ENCODE data around the gene MACROD2.
A peak's percentile ranks its signal among the peaks of the same experiment; 100 is the strongest.

The MACROD2 gene

DNA sequence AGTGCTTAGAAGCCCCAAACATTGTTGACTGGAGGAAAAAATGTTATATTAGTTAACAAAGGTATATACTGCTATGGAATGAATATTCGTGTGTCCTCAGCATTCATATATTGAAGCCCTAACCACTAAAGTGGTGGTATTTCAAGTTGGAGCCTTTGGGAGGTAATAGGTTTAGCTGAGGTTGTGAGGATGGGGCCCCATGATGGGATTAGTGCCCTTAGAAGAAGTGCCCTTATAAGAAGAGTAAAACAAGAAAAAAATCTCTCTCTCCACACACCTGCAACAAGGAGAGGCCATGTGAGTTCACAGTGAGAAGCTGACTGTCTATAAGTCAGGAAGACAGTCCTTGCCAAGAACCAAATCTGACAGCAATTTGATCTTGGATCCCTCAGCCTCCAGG lies 1103.8 kb downstream of the MACROD2 start:
- H3K4me3 ChIP-seq (ENCODE audit: low read length): no peak overlapping the region
- TF ChIP-seq, protein P1, sequence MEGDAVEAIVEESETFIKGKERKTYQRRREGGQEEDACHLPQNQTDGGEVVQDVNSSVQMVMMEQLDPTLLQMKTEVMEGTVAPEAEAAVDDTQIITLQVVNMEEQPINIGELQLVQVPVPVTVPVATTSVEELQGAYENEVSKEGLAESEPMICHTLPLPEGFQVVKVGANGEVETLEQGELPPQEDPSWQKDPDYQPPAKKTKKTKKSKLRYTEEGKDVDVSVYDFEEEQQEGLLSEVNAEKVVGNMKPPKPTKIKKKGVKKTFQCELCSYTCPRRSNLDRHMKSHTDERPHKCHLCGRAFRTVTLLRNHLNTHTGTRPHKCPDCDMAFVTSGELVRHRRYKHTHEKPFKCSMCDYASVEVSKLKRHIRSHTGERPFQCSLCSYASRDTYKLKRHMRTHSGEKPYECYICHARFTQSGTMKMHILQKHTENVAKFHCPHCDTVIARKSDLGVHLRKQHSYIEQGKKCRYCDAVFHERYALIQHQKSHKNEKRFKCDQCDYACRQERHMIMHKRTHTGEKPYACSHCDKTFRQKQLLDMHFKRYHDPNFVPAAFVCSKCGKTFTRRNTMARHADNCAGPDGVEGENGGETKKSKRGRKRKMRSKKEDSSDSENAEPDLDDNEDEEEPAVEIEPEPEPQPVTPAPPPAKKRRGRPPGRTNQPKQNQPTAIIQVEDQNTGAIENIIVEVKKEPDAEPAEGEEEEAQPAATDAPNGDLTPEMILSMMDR (conservative IDR thresholded peaks at IDR 0.05; ENCODE audit: low read depth, low read length): no peak
- DNase-seq (ENCODE audit: low read depth): no peak

GRCh38 chr20:15100506-15101160 lies 1105.3 kb downstream of the MACROD2 start:
- H3K4me3 ChIP-seq (ENCODE audit: low read length): no peak overlapping the region
- DNase-seq (ENCODE audit: low read depth): peak; percentile 85
- TF ChIP-seq, protein P1 (conservative IDR thresholded peaks at IDR 0.05; ENCODE audit: low read depth, low read length): no peak

DNA sequence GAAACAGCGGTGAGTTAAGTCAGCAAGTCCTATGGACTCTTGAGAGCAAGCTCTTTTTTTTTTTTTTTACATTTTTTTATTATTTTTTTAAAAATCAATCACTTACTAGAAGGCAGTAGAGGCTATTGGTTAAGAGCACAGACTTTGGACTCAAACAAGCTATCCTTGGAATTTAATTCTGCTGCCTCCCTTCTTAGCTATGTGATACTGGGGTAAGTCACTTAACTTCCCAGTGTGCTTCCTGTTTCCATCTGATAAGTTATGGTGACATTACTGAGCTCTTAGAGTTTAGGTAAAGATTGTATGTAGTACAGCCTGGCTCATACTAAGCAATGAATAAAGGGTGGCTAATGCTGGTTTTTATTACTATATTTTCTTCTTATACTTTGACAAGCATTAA lies 1112.6 kb downstream of the MACROD2 start:
- H3K4me3 ChIP-seq (ENCODE audit: low read length): no peak overlapping the region
- TF ChIP-seq, protein P1 (conservative IDR thresholded peaks at IDR 0.05; ENCODE audit: low read depth, low read length): no peak
- no peak for DNase-seq (ENCODE audit: low read depth)

- no peak for DNase-seq (ENCODE audit: low read depth)
- TF ChIP-seq, protein P1 (conservative IDR thresholded peaks at IDR 0.05; ENCODE audit: low read depth, low read length): no peak
- no peak overlapping the region for H3K4me3 ChIP-seq (ENCODE audit: low read length)
Observed at GRCh38 chr20:15109494-15109893, 1114.2 kb downstream of the MACROD2 start.

- H3K4me3 ChIP-seq (ENCODE audit: low read length): no peak overlapping the region
- TF ChIP-seq, protein P1 (conservative IDR thresholded peaks at IDR 0.05; ENCODE audit: low read depth, low read length): no peak
- DNase-seq (ENCODE audit: low read depth): no peak
Observed at GRCh38 chr20:15111654-15112053, 1116.3 kb downstream of the MACROD2 start.

- TF ChIP-seq, protein P1 (conservative IDR thresholded peaks at IDR 0.05; ENCODE audit: low read depth, low read length): no peak
- DNase-seq (ENCODE audit: low read depth): no peak
- no peak overlapping the region for H3K4me3 ChIP-seq (ENCODE audit: low read length)
Observed at GRCh38 chr20:15113144-15113773, 1117.9 kb downstream of the MACROD2 start.

Data from retinal pigment epithelial cell (primary cell).